Measurements from ENCODE around the gene PHF2.

DNA sequence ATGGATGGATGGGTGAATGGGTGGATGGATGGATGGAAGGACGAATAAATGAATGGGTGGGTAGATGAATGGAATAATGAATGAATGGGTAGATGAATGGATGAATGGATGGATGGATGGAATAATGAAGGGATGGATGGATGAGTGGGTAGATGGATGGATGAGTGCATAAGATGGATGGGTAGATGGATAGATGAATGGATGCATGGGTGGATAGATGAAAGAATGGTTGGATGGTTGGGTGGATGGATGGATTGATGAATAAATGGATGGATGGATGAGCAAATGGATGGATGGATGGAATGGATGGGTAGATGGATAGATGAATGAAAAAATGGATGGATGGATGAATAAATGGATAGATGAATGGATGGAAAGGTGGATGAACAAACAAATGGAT lies 85.2 kb downstream of the PHF2 start:
- TF ChIP-seq, protein P1, sequence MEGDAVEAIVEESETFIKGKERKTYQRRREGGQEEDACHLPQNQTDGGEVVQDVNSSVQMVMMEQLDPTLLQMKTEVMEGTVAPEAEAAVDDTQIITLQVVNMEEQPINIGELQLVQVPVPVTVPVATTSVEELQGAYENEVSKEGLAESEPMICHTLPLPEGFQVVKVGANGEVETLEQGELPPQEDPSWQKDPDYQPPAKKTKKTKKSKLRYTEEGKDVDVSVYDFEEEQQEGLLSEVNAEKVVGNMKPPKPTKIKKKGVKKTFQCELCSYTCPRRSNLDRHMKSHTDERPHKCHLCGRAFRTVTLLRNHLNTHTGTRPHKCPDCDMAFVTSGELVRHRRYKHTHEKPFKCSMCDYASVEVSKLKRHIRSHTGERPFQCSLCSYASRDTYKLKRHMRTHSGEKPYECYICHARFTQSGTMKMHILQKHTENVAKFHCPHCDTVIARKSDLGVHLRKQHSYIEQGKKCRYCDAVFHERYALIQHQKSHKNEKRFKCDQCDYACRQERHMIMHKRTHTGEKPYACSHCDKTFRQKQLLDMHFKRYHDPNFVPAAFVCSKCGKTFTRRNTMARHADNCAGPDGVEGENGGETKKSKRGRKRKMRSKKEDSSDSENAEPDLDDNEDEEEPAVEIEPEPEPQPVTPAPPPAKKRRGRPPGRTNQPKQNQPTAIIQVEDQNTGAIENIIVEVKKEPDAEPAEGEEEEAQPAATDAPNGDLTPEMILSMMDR (IDR thresholded peaks at IDR 0.05), result no peak
- TF ChIP-seq ZFX (IDR thresholded peaks at IDR 0.05; ENCODE audit: borderline replicate concordance), result no peak
